ENCODE results near the gene ABCC1. TPM values are rescaled to one million over a fixed set of nuclear protein-coding genes. Genes with fewer than 3 reads are reported as not detected.

Gene ABCC1
- total RNA-seq, 1 donor from 2014 or later, result 47.9 TPM

DNA sequence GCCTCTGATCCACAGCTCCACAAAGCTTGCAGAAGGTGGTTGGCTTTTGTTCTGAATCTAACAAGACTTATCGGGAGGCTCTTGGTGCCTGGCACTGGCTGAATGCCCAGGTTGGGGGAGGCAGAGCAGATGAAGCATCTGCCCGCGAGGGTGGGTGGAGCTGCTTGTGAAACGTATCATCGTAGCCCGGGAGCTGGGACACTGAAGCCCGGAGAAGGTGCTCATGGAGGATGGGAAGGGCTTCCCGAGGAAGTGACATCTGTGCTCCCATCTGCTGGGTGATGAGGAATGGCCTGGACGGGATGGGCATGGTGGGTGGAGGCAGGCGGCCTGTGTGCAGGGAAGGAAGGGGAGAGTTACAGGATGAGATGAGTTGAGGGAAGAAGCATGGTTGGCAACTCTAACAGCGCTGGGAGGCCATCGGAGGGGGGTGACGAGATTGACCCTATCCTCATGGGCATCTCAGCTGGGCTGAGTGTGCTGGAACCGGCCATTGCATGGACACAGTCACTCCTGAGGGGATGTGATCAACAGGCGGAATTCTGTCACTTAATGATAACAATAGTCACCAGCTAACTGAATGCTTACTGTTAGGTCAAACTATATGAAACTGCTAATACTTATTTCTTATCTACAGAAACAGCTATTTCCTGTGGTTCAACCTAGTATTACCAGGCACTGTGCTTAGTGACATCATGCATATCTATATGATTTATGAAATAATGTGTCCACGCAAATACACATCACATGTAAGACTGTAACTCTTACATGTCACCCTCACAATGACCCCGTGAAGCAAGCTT is 171.2 kb downstream of the ABCC1 start:
- H3K4me3 Mint-ChIP-seq (ENCODE audit: unreplicated experiment), result no peak overlapping the region
- H3K9me3 Mint-ChIP-seq (ENCODE audit: low read depth), result peaks cover 15% of the 10 kb centered on the region
- no peak overlapping the region for H3K27ac Mint-ChIP-seq (ENCODE audit: unreplicated experiment)
- DNase-seq (ENCODE audit: low spot score), result no peak
- H3K4me1 Mint-ChIP-seq (ENCODE audit: low read depth), result no peaks in the 10 kb centered on the region
- H3K36me3 Mint-ChIP-seq (ENCODE audit: low read depth), result peaks cover 48% of the 10 kb centered on the region
- TF ChIP-seq, protein P1, sequence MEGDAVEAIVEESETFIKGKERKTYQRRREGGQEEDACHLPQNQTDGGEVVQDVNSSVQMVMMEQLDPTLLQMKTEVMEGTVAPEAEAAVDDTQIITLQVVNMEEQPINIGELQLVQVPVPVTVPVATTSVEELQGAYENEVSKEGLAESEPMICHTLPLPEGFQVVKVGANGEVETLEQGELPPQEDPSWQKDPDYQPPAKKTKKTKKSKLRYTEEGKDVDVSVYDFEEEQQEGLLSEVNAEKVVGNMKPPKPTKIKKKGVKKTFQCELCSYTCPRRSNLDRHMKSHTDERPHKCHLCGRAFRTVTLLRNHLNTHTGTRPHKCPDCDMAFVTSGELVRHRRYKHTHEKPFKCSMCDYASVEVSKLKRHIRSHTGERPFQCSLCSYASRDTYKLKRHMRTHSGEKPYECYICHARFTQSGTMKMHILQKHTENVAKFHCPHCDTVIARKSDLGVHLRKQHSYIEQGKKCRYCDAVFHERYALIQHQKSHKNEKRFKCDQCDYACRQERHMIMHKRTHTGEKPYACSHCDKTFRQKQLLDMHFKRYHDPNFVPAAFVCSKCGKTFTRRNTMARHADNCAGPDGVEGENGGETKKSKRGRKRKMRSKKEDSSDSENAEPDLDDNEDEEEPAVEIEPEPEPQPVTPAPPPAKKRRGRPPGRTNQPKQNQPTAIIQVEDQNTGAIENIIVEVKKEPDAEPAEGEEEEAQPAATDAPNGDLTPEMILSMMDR (IDR thresholded peaks at IDR 0.05), result no peak
- H3K27me3 Mint-ChIP-seq (ENCODE audit: low read depth), result no peaks in the 10 kb centered on the region

DNA sequence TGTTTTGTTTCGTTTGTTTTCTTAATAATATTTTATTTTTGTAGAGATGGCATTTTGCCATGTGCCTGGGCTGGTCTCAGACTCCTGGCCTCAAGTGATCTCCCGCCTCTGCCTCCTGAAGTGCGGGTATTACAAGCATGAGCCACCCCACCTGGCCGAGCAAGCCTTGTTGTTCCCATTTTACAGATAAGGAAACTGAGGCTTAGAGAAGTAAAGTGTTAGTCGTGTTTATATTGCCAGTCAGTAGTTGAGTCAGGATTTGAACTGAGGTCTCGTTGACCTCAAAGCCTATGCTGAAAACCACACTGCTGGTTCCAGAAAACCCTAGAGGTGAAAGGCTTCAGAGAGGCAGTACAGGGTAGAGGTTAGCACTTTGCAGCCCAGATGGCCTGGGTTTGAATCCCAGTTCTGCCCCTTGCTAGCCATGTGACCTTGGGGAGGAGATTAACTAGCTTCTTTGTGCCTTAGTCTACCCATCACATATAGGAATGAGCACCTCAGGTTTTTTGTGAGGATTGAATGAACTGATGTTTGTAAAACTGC is 171.8 kb downstream of the ABCC1 start:
- Mint-ChIP-seq H3K4me3 (ENCODE audit: unreplicated experiment) (no peak overlapping the region), H3K27me3 (ENCODE audit: low read depth) (no peaks in the 10 kb centered on the region), H3K36me3 (ENCODE audit: low read depth) (peaks cover 51% of the 10 kb centered on the region), H3K27ac (ENCODE audit: unreplicated experiment) (no peak overlapping the region), H3K9me3 (ENCODE audit: low read depth) (peaks cover 15% of the 10 kb centered on the region), H3K4me1 (ENCODE audit: low read depth) (no peaks in the 10 kb centered on the region)
- DNase-seq (ENCODE audit: low spot score), result no peak
- TF ChIP-seq, protein P1 (IDR thresholded peaks at IDR 0.05), result no peak

DNA sequence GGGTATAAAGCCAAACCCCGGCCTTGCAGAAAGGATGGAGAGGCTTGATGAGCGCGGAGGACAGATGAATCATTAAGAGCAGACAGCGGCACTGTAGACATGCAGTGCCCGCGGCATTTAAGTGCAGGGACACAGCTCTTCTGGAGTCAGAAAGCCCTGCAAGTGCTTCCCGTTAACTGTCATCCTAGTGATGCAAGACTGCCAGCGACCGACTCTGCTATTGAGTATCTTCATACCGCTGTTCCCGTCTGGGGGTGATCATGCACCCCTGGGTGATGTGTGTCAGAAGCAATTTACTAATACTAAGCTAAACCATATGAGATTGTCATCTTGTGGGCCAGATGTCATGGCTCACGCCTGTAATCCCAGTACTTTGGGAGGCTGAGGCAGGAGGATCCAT is 172.8 kb downstream of the ABCC1 start:
- Mint-ChIP-seq H3K4me3 (ENCODE audit: unreplicated experiment) (no peak overlapping the region), H3K27me3 (ENCODE audit: low read depth) (no peaks in the 10 kb centered on the region), H3K9me3 (ENCODE audit: low read depth) (peaks cover 15% of the 10 kb centered on the region), H3K36me3 (ENCODE audit: low read depth) (peaks cover 45% of the 10 kb centered on the region), H3K4me1 (ENCODE audit: low read depth) (no peaks in the 10 kb centered on the region), H3K27ac (ENCODE audit: unreplicated experiment) (no peak overlapping the region)
- DNase-seq (ENCODE audit: low spot score), result no peak
- TF ChIP-seq, protein P1 (IDR thresholded peaks at IDR 0.05), result no peak

DNA sequence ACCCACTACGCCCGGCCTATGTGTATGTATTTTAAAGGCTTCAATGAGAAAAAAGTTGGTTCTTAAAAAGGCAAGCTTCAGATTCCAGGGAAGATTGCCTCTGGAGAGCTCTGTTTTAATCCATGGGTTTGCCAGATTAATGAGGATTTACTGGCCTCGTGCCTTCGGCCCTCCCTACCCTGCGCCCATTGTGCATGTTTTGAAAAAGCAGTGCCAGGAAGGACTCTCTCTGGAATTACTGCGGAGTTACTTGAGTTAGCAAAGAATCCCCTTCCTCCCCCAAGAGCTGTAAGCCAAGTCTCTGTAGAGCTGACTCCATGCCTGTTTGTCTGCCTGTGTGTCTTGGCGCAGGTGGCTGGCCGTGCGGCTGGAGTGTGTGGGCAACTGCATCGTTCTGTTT is 175.0 kb downstream of the ABCC1 start:
- no peak for DNase-seq (ENCODE audit: low spot score)
- TF ChIP-seq, protein P1 (IDR thresholded peaks at IDR 0.05), result no peak
- Mint-ChIP-seq H3K4me3 (ENCODE audit: unreplicated experiment) (no peak overlapping the region), H3K27ac (ENCODE audit: unreplicated experiment) (no peak overlapping the region), H3K9me3 (ENCODE audit: low read depth) (peaks cover 12% of the 10 kb centered on the region), H3K4me1 (ENCODE audit: low read depth) (peaks cover 4% of the 10 kb centered on the region), H3K27me3 (ENCODE audit: low read depth) (no peaks in the 10 kb centered on the region), H3K36me3 (ENCODE audit: low read depth) (peaks cover 41% of the 10 kb centered on the region)

DNA sequence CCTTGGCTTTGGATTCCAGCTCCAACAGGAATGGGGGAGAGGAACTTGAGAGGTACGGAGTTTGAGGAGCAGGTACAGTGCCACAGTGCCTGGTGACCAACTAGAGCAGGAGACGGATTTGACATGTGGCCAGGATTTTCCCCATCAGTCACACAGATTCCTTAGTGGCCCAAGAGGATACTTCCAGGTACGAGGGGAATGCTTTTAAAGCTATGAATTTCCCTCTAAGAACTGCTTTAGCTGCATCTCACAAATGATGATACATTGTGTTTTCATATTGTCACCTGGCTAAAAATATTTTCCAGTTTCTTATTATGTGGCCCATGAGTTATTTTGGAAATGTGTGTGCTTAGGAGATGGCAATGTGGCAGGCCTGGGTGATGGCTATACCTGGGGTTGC is 175.6 kb downstream of the ABCC1 start:
- H3K4me3 Mint-ChIP-seq (ENCODE audit: unreplicated experiment), result no peak overlapping the region
- no peak overlapping the region for H3K27ac Mint-ChIP-seq (ENCODE audit: unreplicated experiment)
- H3K4me1 Mint-ChIP-seq (ENCODE audit: low read depth), result peaks cover 4% of the 10 kb centered on the region
- TF ChIP-seq, protein P1 (IDR thresholded peaks at IDR 0.05), result no peak
- peaks cover 39% of the 10 kb centered on the region for H3K36me3 Mint-ChIP-seq (ENCODE audit: low read depth)
- no peaks in the 10 kb centered on the region for H3K27me3 Mint-ChIP-seq (ENCODE audit: low read depth)
- peaks cover 12% of the 10 kb centered on the region for H3K9me3 Mint-ChIP-seq (ENCODE audit: low read depth)
- DNase-seq (ENCODE audit: low spot score), result no peak

Measured in chondrocyte (in vitro differentiated cells).